Cardiac septum (tissue), 1 donor: ENCODE results near the gene MAPK6. TPM values are rescaled to one million over a fixed set of nuclear protein-coding genes. Genes with fewer than 3 reads are reported as not detected.
A peak's percentile ranks its signal among the peaks of the same experiment; 100 is the strongest.
"Not testable (repeated sequence)": the region's sequence is repeated elsewhere in the genome, so short reads cannot be mapped to it uniquely, and the experiment has no call there.

Source experiments
- DNase-seq: peaks from one replicate; pipeline ENCODE4 v3.0.0-alpha.2; 2020; ENCODE audit warnings: low spot score
- intact Hi-C: fragments of 100-400 bp; cut with DNase I; formaldehyde crosslinking; loops from one replicate; pipeline ENCODE4 v1.14.0; 2022
- total RNA-seq: library from RNA; stranded (reverse); fragmentation: NEBNext Ultra II Directional; extraction: Animal tissue kit (Norgen Biotek cat#: 25700); gene quantifications from one replicate; pipeline ENCODE4 v1.2.1, GENCODE V29; 2021
- donor health status: DM: no; HTN: no; CAD: no.

MAPK6 gene
- total RNA-seq, 1 donor from 2014 or later = 20.1 TPM

GRCh38 chr15:52076889-52077781 is 58.1 kb downstream of the MAPK6 start:
- DNase-seq = no peak
- intact Hi-C loops = loop anchor here (5.0 kb wide), 1 partner anchor 95 kb away; no protein-coding TSS in a partner anchor

GRCh38 chr15:52078197-52078875 is 59.3 kb downstream of the MAPK6 start:
- DNase-seq = no peak
- intact Hi-C loops = loop anchor here (5.0 kb wide), 1 partner anchor 96 kb away; no protein-coding TSS in a partner anchor

GRCh38 chr15:52078876-52079700 is 60.1 kb downstream of the MAPK6 start:
- intact Hi-C loops = loop anchor here (5.0 kb wide), 1 partner anchor 97 kb away; no protein-coding TSS in a partner anchor
- DNase-seq = peak; percentile 82

DNA sequence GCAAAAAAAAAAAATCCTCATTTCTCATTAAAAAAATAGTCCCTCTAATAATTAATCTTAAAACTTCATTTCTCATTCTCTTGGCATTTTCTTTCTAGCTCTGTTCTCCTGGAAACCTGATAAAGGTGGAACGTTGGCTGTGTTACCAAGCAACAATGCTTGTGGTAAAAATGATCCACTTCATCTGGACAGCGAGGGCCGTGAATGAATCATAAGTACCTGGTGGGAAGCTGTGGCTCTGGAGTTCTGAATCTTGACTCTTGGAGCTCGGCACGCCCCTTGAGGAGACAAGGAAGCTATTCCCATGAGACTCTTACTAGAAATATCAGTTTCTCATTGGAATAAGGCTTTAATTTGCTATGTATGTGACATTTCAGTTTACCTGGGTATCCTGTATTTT is 61.0 kb downstream of the MAPK6 start:
- intact Hi-C loops = no loop called here

GRCh38 chr15:52080706-52081392 is 61.8 kb downstream of the MAPK6 start:
- intact Hi-C loops = no loop called here
- DNase-seq = no peak

More for the DNA sequence above, 61.0 kb downstream of the MAPK6 start:
- DNase-seq = no peak

DNA sequence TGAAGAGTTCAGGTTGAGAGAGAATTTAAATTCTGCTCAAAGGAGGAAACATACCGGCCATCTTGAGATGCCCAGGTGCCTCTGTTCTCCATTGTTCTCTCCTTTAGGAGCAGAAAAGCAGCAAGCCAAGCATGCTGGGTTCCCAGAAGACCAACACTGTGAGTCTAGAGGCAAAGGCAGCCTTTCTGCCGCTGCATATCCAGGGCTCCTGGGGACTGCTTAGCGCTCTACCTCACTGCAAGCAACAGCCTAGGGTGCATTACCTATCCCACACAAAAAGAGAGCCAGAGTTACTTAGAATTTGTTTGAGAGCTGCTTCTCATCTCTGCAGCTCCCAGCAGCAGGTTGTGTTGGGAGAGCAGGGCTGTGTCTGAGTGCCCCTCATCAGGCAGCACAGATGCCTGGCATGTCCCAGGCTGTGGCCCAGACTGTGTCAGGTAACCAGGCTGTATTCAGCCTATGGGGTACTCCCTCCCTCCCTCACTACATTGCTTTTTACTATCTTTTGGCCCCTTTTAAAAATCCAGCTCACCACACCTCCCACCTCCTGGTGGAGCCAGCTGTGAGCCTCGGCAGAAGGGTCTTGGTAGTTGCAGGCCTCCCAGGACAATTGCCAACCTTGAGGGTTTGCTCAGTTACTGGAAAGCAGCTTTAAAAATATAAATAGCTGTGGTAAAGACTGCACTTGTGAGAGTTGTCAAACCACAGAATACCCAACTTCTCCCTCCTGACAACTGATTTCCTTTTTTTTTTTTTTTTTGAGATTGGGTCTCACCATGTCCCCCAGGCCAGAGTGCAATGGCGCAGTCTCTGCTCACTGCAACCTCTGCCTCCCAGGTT is 63.4 kb downstream of the MAPK6 start:
- DNase-seq = no peak
- intact Hi-C loops = no loop called here

GRCh38 chr15:52083037-52083359 is 64.0 kb downstream of the MAPK6 start:
- DNase-seq, intact Hi-C loops: not testable (repeated sequence)

- no peak for DNase-seq
- intact Hi-C loops = no loop called here
Measured at GRCh38 chr15:52083603-52084002, 64.6 kb downstream of the MAPK6 start.

- intact Hi-C loops = no loop called here
- no peak for DNase-seq
Measured at GRCh38 chr15:52085299-52085698, 66.3 kb downstream of the MAPK6 start.

- DNase-seq = no peak
- intact Hi-C loops = no loop called here
Measured at GRCh38 chr15:52086011-52086786, 67.2 kb downstream of the MAPK6 start.

DNA sequence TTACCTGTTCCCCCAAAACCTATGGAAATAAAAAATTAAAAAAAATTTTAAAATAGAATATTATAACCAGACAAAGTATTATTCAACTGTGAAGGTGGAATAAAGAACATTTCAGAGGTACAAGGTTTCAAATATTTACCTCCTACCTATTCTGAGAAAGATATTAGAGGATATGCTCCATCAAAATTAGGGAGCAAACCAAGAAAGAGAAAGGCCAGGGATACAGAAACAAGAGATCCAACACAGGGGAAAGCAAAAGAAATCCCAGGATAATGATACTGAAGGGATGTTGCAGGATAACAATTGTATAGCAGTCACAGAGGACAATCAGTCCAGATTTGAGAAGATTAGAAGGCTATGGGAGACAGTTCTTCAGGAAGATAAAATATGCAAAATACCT is 71.2 kb downstream of the MAPK6 start:
- intact Hi-C loops = no loop called here
- no peak for DNase-seq

- no peak for DNase-seq
- intact Hi-C loops = no loop called here
Measured at GRCh38 chr15:52093167-52093538, 74.1 kb downstream of the MAPK6 start.

- DNase-seq = no peak
- intact Hi-C loops = no loop called here
Measured at GRCh38 chr15:52093539-52094510, 74.8 kb downstream of the MAPK6 start.

- intact Hi-C loops = no loop called here
- no peak for DNase-seq
Measured at GRCh38 chr15:52094811-52095584, 76.0 kb downstream of the MAPK6 start.

GRCh38 chr15:52095597-52096262 is 76.7 kb downstream of the MAPK6 start:
- intact Hi-C loops = no loop called here
- DNase-seq = no peak
